T-helper 1 cell treated with Interleukin-12 subunit alpha and Interleukin-12 subunit beta and Interleukin-4 antibody, amounts not matched to agents 30 ng/mL and 1 ng/mL, for 36 hours (primary cell): ENCODE results near the gene AP4S1. TPM values are rescaled to one million over a fixed set of nuclear protein-coding genes. Genes with fewer than 3 reads are reported as not detected.
"Not testable (repeated sequence)": the region's sequence is repeated elsewhere in the genome, so short reads cannot be mapped to it uniquely, and the experiment has no call there.

Source experiments
- intact Hi-C: fragments of 100-400 bp; cut with micrococcal nuclease; formaldehyde crosslinking; loops from one replicate; pipeline ENCODE4 v1.15.1; 2024
- total RNA-seq: library from RNA; stranded (reverse); gene quantifications from 2 replicates; pipeline ENCODE4 v1.2.3, GENCODE V29; 2022

AP4S1 gene
- total RNA-seq, 1 donor from 2014 or later, result 8.1 TPM

DNA sequence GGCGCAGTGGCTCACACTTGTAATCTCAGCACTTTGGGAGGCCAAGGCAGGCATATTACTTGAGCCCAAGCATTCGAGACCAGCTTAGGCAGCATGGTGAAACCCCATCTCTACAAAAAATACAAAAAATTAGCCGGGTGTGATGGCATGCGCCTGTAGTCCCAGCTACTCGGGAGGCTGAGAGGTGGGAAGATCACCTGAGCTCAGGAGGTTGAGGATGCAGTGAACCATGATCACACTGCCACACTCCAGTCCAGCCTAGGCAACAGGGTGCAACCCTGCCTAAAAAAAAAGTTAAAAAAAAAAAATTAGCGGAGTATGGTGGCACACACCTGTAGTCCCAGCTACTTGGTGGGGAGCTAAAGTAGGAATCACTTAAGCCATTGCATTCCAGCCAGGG is 21.4 kb upstream of the AP4S1 start:
- intact Hi-C loops, result not testable (repeated sequence)

DNA sequence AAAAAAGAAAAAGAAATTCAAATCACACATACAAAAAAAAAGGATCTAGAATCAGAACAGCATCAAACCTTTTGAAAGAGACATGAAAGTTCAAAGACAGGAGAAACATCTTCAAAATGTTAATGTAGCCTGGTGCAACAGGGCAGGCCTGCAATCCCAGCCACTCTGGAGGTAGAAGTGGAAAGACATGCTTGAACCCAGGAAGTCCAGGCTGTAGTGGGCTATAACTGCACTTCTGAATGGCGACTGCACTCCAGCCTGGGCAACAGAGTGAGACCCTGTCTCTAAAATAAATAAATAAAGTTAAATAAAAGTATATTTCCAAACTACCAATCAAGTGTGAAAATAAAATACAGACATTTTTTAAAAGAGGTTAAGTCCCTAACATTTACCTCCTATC is 18.7 kb upstream of the AP4S1 start:
- intact Hi-C loops, result no loop called here

DNA sequence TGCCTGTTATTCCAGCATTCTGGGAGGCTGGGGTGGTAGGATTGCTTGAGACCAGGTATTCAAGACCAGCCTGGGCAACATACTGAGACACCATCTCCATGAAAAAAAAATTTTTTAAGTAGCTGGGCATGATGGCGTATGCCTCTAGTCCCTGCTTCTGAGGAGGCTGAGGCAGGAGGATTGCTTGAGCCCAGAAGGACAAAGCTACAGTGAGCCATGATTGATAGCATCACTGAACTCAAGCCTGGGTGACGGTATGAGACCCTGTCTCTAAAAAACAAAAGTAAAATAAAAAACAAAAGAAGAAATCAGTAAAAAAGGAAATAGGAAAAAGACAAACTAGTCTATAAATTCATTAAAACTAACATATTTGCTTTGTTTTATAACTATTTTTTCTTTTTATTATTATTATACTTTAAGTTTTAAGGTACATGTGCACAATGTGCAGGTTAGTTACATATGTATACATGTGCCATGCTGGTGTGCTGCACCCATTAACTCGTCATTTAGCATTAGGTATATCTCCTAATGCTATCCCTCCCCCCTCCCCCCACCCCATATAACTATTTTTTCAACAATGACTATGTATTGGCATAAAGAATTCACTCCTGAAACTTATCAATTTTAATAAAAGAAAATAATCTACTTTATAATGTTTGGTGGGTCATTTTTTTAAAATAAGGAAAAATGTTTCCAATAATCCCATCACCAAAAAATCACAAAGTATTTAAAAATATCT is 15.4 kb upstream of the AP4S1 start:
- intact Hi-C loops, result no loop called here

DNA sequence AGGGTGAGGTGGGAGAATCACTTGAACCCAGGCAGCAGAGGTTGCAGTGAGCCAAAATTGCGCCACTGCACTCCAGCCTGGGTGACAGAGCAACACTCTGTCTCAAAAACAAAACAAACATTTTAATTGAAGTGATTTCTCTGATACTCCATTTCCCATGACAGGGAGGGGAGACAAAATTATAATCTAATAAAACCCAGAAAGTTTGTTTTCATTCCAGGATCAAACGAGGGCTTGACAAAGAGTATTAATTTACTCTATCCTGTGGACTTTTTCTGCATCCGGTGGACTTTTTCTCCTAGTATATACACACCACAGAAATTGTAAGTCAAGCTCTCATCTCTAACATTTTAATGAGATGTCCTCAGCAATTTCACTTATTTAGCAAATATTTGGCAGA is 14.5 kb upstream of the AP4S1 start:
- intact Hi-C loops, result no loop called here

DNA sequence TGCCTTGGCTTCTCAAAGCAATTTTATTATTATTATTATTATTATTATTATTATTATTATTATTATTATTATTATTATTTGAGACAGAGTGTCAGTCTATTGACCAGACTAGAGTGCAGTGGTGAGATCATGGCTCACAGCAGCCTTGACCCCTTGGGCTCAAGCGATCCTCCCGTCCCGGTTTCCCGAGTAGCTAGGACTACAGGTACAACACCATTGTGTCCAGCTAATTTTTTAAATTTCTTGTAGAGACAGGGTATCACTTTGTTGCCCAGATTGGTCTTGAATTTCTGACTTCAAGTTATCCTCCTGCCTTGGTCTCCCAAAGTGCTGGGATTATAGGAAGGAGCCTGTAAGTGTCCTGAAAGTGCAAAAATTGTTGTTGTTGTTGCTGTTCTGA is 11.6 kb upstream of the AP4S1 start:
- intact Hi-C loops, result no loop called here

- intact Hi-C loops, result no loop called here
Measured at GRCh38 chr14:31018057-31018645, 7.3 kb upstream of the AP4S1 start.

GRCh38 chr14:31020834-31021575 is 4.4 kb upstream of the AP4S1 start:
- intact Hi-C loops, result no loop called here

DNA sequence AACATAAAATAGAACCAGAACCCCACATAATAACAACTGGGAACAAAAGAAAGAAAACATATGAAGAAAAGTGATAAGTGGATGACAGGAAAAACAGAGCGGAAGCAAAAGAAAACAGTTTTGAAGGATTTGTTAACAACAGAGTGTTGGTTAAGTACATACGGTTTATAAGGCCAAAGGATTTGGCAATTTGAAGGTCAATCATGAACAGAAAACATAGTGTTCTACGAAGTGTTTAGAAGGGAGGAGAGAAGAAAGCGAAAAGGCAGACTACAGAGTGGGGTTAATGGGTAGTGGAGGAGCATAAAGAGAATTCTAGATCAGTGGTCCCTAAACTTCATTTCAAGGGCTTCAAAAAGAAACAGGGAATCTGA is 3.9 kb upstream of the AP4S1 start:
- intact Hi-C loops, result no loop called here

DNA sequence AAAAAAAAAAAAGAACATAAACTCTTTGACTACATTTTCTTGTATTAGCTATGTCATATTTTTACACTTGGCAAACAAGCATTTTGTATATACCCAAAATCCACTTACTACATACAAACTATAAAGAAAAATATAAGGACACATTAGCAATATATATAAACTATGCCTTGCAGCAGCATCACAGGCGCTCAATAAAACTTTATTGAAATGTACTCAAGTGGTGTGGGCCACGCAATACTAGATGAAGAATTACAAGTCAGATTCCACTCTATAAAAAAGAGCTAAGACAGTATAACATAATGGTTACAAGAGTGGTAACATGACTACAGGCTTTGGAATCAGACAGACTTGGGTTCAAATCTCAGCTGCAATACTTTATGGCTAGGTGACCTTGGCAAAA is 3.1 kb upstream of the AP4S1 start:
- intact Hi-C loops, result no loop called here

DNA sequence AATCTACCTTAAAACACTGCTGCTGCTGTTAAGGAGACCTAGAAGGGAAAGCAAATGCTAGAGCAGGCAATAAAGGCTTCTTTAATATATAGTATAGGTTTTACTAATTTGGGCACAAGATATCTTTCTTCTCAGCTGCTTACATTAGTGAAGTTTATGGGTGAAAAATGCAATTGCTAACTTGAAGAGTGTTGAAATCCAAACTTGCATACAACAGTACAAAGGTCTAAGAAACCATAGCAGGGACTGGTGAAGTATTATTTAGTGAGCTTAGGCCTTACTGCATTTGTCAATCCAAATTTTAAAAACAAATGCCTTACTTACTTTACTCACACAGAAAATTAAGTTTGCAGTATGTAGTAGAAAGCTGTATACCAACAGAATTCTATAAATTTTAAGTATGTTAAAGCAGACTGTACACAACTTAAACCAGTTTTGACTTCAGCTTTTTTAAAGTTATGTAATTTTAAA is 1.4 kb upstream of the AP4S1 start:
- intact Hi-C loops, result loop anchor here (2.0 kb wide), 1 partner anchor 333 kb away; no protein-coding TSS in a partner anchor

GRCh38 chr14:31024577-31025366 is 677 bp upstream of the AP4S1 start:
- intact Hi-C loops, result loop anchor here (1.0 to 5.0 kb wide), 5 partner anchors 8 to 913 kb away; partner anchors contain the start of gene SCFD1

DNA sequence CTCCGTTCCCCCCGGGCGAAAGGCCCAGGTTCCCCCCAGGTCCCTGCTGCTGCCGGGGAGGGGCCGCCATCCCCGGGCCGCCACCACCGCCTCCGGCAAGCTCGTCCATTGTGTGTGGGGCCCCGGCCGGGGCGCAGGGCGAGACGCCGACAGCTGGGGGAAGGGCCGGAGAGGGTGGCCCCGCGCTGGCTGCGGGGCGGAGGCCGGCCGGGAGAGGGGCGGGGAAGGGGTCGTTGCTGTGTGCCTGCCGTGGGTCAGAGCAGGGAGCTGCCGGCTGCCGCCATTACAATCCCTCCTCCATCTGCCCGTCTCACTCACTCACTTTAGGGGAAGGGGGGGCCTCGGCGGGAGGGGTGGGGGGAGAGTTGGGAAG is 614 bp downstream of the AP4S1 start, which contains the start of gene STRN3:
Gene STRN3, minus strand, starts transcription at position 303 of the 373 bp plus-strand sequence. Its CDS starts 194 bp downstream, at position 109.
- intact Hi-C loops, result loop anchor here (1.0 to 5.0 kb wide), 10 partner anchors 46 to 1177 kb away; partner anchors contain the start of genes DTD2, G2E3, HEATR5A and HECTD1

- intact Hi-C loops, result loop anchor here (1.0 to 5.0 kb wide), 10 partner anchors 46 to 1176 kb away; partner anchors contain the start of genes DTD2, G2E3, HEATR5A and HECTD1
Measured at GRCh38 chr14:31026450-31027235, 1.2 kb downstream of the AP4S1 start.

- intact Hi-C loops, result loop anchor here (2.0 to 5.0 kb wide), 2 partner anchors 909 to 1175 kb away; partner anchors contain the start of genes RNU6-7 and RNU6-8
Measured at GRCh38 chr14:31027847-31028246, 2.4 kb downstream of the AP4S1 start.

- intact Hi-C loops, result loop anchor here (5.0 kb wide), 1 partner anchor 908 kb away; no protein-coding TSS in a partner anchor
Measured at GRCh38 chr14:31029016-31029970, 3.8 kb downstream of the AP4S1 start.

- intact Hi-C loops, result no loop called here
Measured at GRCh38 chr14:31030469-31030868, 5.0 kb downstream of the AP4S1 start.

DNA sequence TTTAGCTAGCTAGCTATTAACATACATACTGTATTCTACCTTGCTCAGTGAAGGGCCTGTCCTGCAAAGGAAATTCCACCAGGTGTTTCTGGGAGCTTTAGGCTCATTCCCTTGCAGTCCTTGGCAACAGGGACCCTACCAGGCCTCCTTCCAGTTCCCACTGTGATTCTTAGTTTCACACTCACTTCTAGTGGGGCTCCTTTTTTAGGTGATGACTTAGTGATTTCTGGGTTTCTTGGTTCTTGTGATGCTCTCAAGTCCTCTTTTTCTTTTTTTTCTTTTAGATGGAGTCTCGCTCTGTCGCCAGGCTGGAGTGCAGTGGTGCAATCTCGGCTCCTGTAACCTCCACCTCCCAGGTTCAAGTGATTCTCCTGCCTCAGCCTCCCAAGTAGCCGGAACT is 11.1 kb downstream of the AP4S1 start:
- intact Hi-C loops, result no loop called here

- intact Hi-C loops, result no loop called here
Measured at GRCh38 chr14:31037709-31038221, 12.3 kb downstream of the AP4S1 start.
